Measurements from ENCODE around the gene ABHD17B.

Gene ABHD17B

DNA sequence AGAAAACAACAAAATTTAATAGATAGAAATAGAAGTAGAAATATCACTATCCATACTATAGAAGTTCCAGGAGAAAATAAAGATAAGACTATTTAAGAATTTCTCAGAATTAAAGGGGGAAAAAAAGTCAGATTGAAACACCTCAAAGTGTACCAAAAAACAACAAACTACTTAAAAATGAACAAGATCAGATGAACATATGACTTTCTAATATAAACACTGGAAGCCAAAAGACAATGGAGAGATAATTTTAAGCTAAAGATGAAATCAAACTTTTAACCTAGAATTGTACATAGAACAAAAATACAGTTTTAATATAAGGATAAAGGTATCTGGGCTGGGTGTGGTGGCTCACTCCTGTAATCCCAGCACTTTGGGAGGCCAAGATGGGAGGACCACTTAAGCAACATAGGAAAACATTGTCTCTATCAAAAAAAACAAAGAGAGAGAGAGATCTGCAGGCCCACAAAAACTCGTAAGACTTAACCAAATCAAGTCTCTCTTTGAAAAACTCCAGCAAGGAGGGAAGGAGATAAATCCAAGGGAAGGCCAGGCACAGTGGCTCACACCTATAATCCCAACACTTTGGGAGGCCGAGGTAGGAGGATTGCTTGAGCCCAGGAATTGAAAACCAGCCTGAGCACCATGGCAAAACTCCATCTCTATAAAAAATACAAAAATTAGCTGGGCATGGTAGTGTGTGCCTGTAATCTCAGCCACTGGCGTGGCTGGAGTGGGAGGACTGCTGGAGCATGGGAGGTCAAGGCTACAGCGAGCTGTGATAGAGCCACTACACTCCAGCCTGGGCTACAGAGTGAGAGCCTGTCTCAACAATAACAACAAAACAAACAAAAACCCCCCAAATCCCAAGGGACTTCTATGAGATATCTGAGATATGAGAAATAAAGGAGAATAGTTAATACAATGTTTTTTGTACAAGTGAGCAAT is 32.4 kb downstream of the ABHD17B start:
- Histone ChIP-seq H2AK5ac (ENCODE audit: low read length) (no peak overlapping the region), H3K14ac (ENCODE audit: low read length) (no peak overlapping the region), H2BK120ac (ENCODE audit: insufficient read depth, low read length, poor library complexity) (no peak overlapping the region), H3K9me3 (ENCODE audit: insufficient read depth, low read depth, low read length) (no peaks in the 10 kb centered on the region), H2AFZ (ENCODE audit: insufficient read depth, low read length, poor library complexity) (no peak overlapping the region), H3K27me3 (ENCODE audit: insufficient read depth, low read length) (no peaks in the 10 kb centered on the region), H3K23ac (ENCODE audit: low read length) (no peak overlapping the region), H3K27ac (ENCODE audit: low read depth, low read length) (no peak overlapping the region), H4K8ac (ENCODE audit: low read depth, low read length) (no peak overlapping the region), H3K4ac (ENCODE audit: low read depth, low read length) (peak overlapping the region; percentile 75), H4K12ac (ENCODE audit: low read depth, low read length) (no peak overlapping the region), H3K79me2 (ENCODE audit: control insufficient read depth, insufficient read depth, low read length, poor library complexity) (peaks cover 2% of the 10 kb centered on the region), H3K9ac (ENCODE audit: low read length) (no peak overlapping the region), H3K4me1 (ENCODE audit: control insufficient read depth in 1 of 2, insufficient read depth in 2 of 2, low read length in 2 of 2) (no peaks in the 10 kb centered on the region), H3K36me3 (ENCODE audit: control insufficient read depth in 1 of 2, insufficient read depth in 2 of 2, low read length in 2 of 2) (peaks cover 0 to 2% of the 10 kb centered on the region in 2 experiments), H3K4me3 (ENCODE audit: low read depth, low read length) (no peak overlapping the region), H2BK12ac (ENCODE audit: low read length) (no peak overlapping the region), H3K4me2 (ENCODE audit: low read length) (no peak overlapping the region), H3K18ac (ENCODE audit: low read length) (peak overlapping the region; percentile 82), H2BK5ac (ENCODE audit: low read depth, low read length, poor library complexity) (no peak overlapping the region), H3K79me1 (ENCODE audit: low read length) (no peaks in the 10 kb centered on the region), H4K91ac (ENCODE audit: low read depth, low read length) (no peak overlapping the region)
- DNase-seq: no peak
- WGBS (ENCODE audit: extremely low coverage, insufficient coverage, insufficient read length): no CpG with 5 or more reads among the region's 4 CpGs

DNA sequence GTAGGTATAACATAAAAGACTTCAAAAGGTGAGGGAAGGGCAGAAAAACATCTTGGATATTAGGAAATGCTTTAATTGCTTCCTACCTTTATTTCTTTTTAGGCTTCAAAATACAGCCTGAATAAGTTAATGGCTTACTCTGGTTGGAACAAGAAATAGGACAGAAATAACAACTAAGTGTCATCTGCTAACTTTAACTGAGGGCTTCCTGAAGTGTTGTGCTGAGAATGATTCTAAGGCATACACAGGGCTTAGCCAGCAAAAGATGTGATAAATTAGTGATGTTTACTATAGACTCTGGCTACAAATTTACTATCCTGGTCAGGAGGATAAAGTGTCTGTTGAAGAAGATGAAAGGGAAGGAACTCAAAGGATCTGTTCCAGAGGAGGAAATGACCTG is 34.2 kb downstream of the ABHD17B start:
- Histone ChIP-seq H2AK5ac (ENCODE audit: low read length) (no peak overlapping the region), H3K4me1 (ENCODE audit: control insufficient read depth in 1 of 2, insufficient read depth in 2 of 2, low read length in 2 of 2) (no peaks in the 10 kb centered on the region), H3K27me3 (ENCODE audit: insufficient read depth, low read length) (no peaks in the 10 kb centered on the region), H3K14ac (ENCODE audit: low read length) (no peak overlapping the region), H3K79me1 (ENCODE audit: low read length) (no peaks in the 10 kb centered on the region), H3K4ac (ENCODE audit: low read depth, low read length) (no peak overlapping the region), H3K9me3 (ENCODE audit: insufficient read depth, low read depth, low read length) (no peaks in the 10 kb centered on the region), H2BK5ac (ENCODE audit: low read depth, low read length, poor library complexity) (no peak overlapping the region), H3K4me3 (ENCODE audit: low read depth, low read length) (no peak overlapping the region), H3K4me2 (ENCODE audit: low read length) (no peak overlapping the region), H3K27ac (ENCODE audit: low read depth, low read length) (no peak overlapping the region), H3K18ac (ENCODE audit: low read length) (no peak overlapping the region), H3K23ac (ENCODE audit: low read length) (no peak overlapping the region), H4K12ac (ENCODE audit: low read depth, low read length) (no peak overlapping the region), H2BK120ac (ENCODE audit: insufficient read depth, low read length, poor library complexity) (no peak overlapping the region), H3K79me2 (ENCODE audit: control insufficient read depth, insufficient read depth, low read length, poor library complexity) (peaks cover 2% of the 10 kb centered on the region), H2AFZ (ENCODE audit: insufficient read depth, low read length, poor library complexity) (no peak overlapping the region), H4K8ac (ENCODE audit: low read depth, low read length) (no peak overlapping the region), H3K36me3 (ENCODE audit: control insufficient read depth in 1 of 2, insufficient read depth in 2 of 2, low read length in 2 of 2) (peaks cover 0 to 2% of the 10 kb centered on the region in 2 experiments), H2BK12ac (ENCODE audit: low read length) (no peak overlapping the region), H3K9ac (ENCODE audit: low read length) (no peak overlapping the region), H4K91ac (ENCODE audit: low read depth, low read length) (no peak overlapping the region)
- no peak for DNase-seq

DNA sequence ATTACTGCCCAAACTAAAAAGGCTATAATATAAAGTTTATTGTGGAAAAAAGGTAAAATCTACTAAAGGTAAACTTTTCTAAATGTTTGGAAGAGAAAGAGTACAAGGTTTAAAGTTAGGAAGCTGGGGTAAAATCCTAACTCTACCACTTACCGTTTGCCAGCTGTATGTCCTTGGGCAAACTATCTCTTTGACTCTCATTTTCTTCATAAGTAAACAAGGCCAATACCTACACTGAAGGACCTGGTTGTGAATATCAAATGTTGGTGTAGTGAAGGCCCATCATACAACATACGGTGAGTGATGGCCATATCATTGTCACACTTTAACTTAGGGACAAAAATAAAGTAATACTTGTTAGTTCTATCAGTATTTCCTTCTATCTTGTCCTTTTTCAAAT is 34.9 kb downstream of the ABHD17B start:
- Histone ChIP-seq H3K4me1 (ENCODE audit: control insufficient read depth in 1 of 2, insufficient read depth in 2 of 2, low read length in 2 of 2) (no peaks in the 10 kb centered on the region), H2AFZ (ENCODE audit: insufficient read depth, low read length, poor library complexity) (no peak overlapping the region), H2AK5ac (ENCODE audit: low read length) (no peak overlapping the region), H4K8ac (ENCODE audit: low read depth, low read length) (no peak overlapping the region), H3K14ac (ENCODE audit: low read length) (no peak overlapping the region), H3K4me3 (ENCODE audit: low read depth, low read length) (no peak overlapping the region), H3K79me2 (ENCODE audit: control insufficient read depth, insufficient read depth, low read length, poor library complexity) (peaks cover 2% of the 10 kb centered on the region), H4K12ac (ENCODE audit: low read depth, low read length) (no peak overlapping the region), H3K4ac (ENCODE audit: low read depth, low read length) (no peak overlapping the region), H2BK120ac (ENCODE audit: insufficient read depth, low read length, poor library complexity) (no peak overlapping the region), H2BK5ac (ENCODE audit: low read depth, low read length, poor library complexity) (no peak overlapping the region), H3K79me1 (ENCODE audit: low read length) (no peaks in the 10 kb centered on the region), H3K18ac (ENCODE audit: low read length) (no peak overlapping the region), H4K91ac (ENCODE audit: low read depth, low read length) (no peak overlapping the region), H3K36me3 (ENCODE audit: control insufficient read depth in 1 of 2, insufficient read depth in 2 of 2, low read length in 2 of 2) (peaks cover 0 to 2% of the 10 kb centered on the region in 2 experiments), H3K4me2 (ENCODE audit: low read length) (no peak overlapping the region), H2BK12ac (ENCODE audit: low read length) (no peak overlapping the region), H3K27me3 (ENCODE audit: insufficient read depth, low read length) (no peaks in the 10 kb centered on the region), H3K9ac (ENCODE audit: low read length) (no peak overlapping the region), H3K23ac (ENCODE audit: low read length) (no peak overlapping the region), H3K27ac (ENCODE audit: low read depth, low read length) (no peak overlapping the region), H3K9me3 (ENCODE audit: insufficient read depth, low read depth, low read length) (no peaks in the 10 kb centered on the region)
- DNase-seq: no peak
- WGBS (ENCODE audit: extremely low coverage, insufficient coverage, insufficient read length): no CpG with 5 or more reads among the region's 2 CpGs

DNA sequence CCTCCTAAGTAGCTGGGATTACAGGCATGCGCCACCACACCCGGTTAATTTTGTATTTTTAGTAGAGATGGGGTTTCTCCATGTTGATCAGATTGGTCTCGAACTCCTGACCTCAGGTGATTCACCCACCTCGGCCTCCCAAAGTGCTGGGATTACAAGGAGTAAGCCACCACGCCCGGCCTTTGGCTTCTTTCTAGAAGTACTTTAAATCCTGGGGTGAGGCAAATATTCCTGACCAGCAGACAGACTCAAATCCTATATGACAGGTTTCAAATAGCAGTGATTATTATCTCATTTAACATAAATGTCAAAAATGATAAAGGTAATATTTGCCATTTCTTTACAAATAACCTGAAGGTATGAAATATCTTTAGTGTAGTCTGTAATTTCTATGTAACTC is 35.6 kb downstream of the ABHD17B start:
- H3K4me3 ChIP-seq (ENCODE audit: low read depth, low read length): no peak overlapping the region
- no peak overlapping the region for H4K8ac ChIP-seq (ENCODE audit: low read depth, low read length)
- H3K4me2 ChIP-seq (ENCODE audit: low read length): no peak overlapping the region
- no peak overlapping the region for H2BK5ac ChIP-seq (ENCODE audit: low read depth, low read length, poor library complexity)
- H3K4me1 ChIP-seq (ENCODE audit: control insufficient read depth in 1 of 2, insufficient read depth in 2 of 2, low read length in 2 of 2): no peaks in the 10 kb centered on the region
- WGBS (ENCODE audit: extremely low coverage, insufficient coverage, insufficient read length): no CpG with 5 or more reads among the region's 6 CpGs
- H3K23ac ChIP-seq (ENCODE audit: low read length): no peak overlapping the region
- DNase-seq: peak; percentile 44 to 75
- H4K12ac ChIP-seq (ENCODE audit: low read depth, low read length): no peak overlapping the region
- no peak overlapping the region for H3K9ac ChIP-seq (ENCODE audit: low read length)
- no peaks in the 10 kb centered on the region for H3K27me3 ChIP-seq (ENCODE audit: insufficient read depth, low read length)
- peaks cover 0 to 2% of the 10 kb centered on the region in 2 experiments for H3K36me3 ChIP-seq (ENCODE audit: control insufficient read depth in 1 of 2, insufficient read depth in 2 of 2, low read length in 2 of 2)
- no peak overlapping the region for H4K91ac ChIP-seq (ENCODE audit: low read depth, low read length)
- no peak overlapping the region for H2AFZ ChIP-seq (ENCODE audit: insufficient read depth, low read length, poor library complexity)
- H3K4ac ChIP-seq (ENCODE audit: low read depth, low read length): no peak overlapping the region
- H3K9me3 ChIP-seq (ENCODE audit: insufficient read depth, low read depth, low read length): no peaks in the 10 kb centered on the region
- H3K14ac ChIP-seq (ENCODE audit: low read length): no peak overlapping the region
- H2AK5ac ChIP-seq (ENCODE audit: low read length): no peak overlapping the region
- peaks cover 2% of the 10 kb centered on the region for H3K79me2 ChIP-seq (ENCODE audit: control insufficient read depth, insufficient read depth, low read length, poor library complexity)
- H2BK120ac ChIP-seq (ENCODE audit: insufficient read depth, low read length, poor library complexity): no peak overlapping the region
- H3K27ac ChIP-seq (ENCODE audit: low read depth, low read length): no peak overlapping the region
- H2BK12ac ChIP-seq (ENCODE audit: low read length): no peak overlapping the region
- H3K79me1 ChIP-seq (ENCODE audit: low read length): no peaks in the 10 kb centered on the region
- no peak overlapping the region for H3K18ac ChIP-seq (ENCODE audit: low read length)

Data from trophoblast cell (in vitro differentiated cells and primary cell).